CD14-positive monocyte (primary cell): ENCODE measurements around the gene TCTN3. TPM values are rescaled to one million over a fixed set of nuclear protein-coding genes. Genes with fewer than 3 reads are reported as not detected.
"Not testable (repeated sequence)": the region's sequence is repeated elsewhere in the genome, so short reads cannot be mapped to it uniquely, and the experiment has no call there.

Source experiments
- DNase-seq, 3 donors: peaks; one replicate each; pipeline ENCODE4 v3.0.0-alpha.2; 2011 to 2022
- H2AFZ ChIP-seq: 2 replicates; pipeline ENCODE4 v1.6.0; 2012; ENCODE audit warnings: mild to moderate bottlenecking, low read depth, low read length, inconsistent platforms; ENCODE audit not compliant: insufficient read depth, poor library complexity, severe bottlenecking
- H3K27ac ChIP-seq, 2 donors: 1 replicate in 1 of 2; 2 replicates in 1 of 2; pipeline ENCODE4 v1.5.1; 2012 to 2013; ENCODE audit warnings: low read length in 2 of 2, control low read depth in 1 of 2, inconsistent platforms in 1 of 2, low read depth in 1 of 2, mild to moderate bottlenecking in 1 of 2
- H3K27me3 ChIP-seq, 2 donors: one replicate each; pipeline versions ENCODE4 v1.6.0 to v1.6.1; 2011 to 2013; ENCODE audit warnings: low read length in 2 of 2; ENCODE audit not compliant: control insufficient read depth in 2 of 2, insufficient read depth in 2 of 2
- H3K36me3 ChIP-seq, 2 donors: replicated peaks in 1 of 2; 1 replicate in 1 of 2; 2 replicates in 1 of 2; pipeline versions ENCODE4 v1.5.1 to v1.6.1; 2012 to 2013; ENCODE audit warnings: low read length in 2 of 2, control low read depth in 1 of 2, inconsistent platforms in 1 of 2, mild to moderate bottlenecking in 1 of 2; ENCODE audit not compliant: insufficient read depth in 2 of 2, control insufficient read depth in 1 of 2
- H3K4me1 ChIP-seq, 2 donors: 1 replicate in 1 of 2; 2 replicates in 1 of 2; pipeline versions ENCODE4 v1.5.1 to v1.6.1; 2012 to 2013; ENCODE audit warnings: low read length in 2 of 2, control low read depth in 1 of 2, inconsistent platforms in 1 of 2, mild to moderate bottlenecking in 1 of 2, moderate library complexity in 1 of 2; ENCODE audit not compliant: insufficient read depth in 2 of 2, control insufficient read depth in 1 of 2
- H3K4me2 ChIP-seq: replicated peaks from 2 replicates; pipeline ENCODE3; 2012; ENCODE audit warnings: low read length, moderate library complexity, mild to moderate bottlenecking; ENCODE audit not compliant: poor library complexity, severe bottlenecking; ENCODE audit errors: extremely low read depth
- H3K4me3 ChIP-seq, 3 experiments: fragments of 200-600 bp in 1 of 3; sonication (generic) in 1 of 3; replicated peaks in 1 of 3; 1 replicate in 2 of 3; 2 replicates in 1 of 3; pipeline ENCODE4 v1.5.1; 2011 to 2013; ENCODE audit warnings: low read length in 3 of 3, mild to moderate bottlenecking in 3 of 3, control low read depth in 2 of 3, low read depth in 2 of 3, inconsistent platforms in 1 of 3, moderate library complexity in 1 of 3
- H3K79me2 ChIP-seq: 2 replicates; pipeline ENCODE4 v1.6.0; 2012; ENCODE audit warnings: mild to moderate bottlenecking, control low read depth, inconsistent platforms, low read length, moderate library complexity; ENCODE audit not compliant: insufficient read depth
- H3K9ac ChIP-seq: 2 replicates; pipeline ENCODE4 v1.6.0; 2017; ENCODE audit warnings: low read length, mild to moderate bottlenecking; ENCODE audit not compliant: insufficient read depth, poor library complexity, severe bottlenecking
- H3K9me3 ChIP-seq, 2 donors: replicated peaks in 1 of 2; 1 replicate in 1 of 2; 2 replicates in 1 of 2; pipeline versions ENCODE4 v1.5.1 to v1.6.1; 2012 to 2013; ENCODE audit warnings: low read length in 2 of 2, control low read depth in 1 of 2; ENCODE audit not compliant: control insufficient read depth in 1 of 2, insufficient read depth in 1 of 2
- H4K20me1 ChIP-seq: 2 replicates; pipeline ENCODE4 v1.6.0; 2012; ENCODE audit warnings: mild to moderate bottlenecking, low read length, control low read depth, moderate library complexity; ENCODE audit not compliant: insufficient read depth
- H3K27ac Mint-ChIP-seq, 7 donors: one replicate each; pipeline ENCODE4 v1.8.0; 2020; ENCODE audit warnings: mild to moderate bottlenecking in 7 of 7, mixed read lengths in 7 of 7, moderate library complexity in 6 of 7, inconsistent platforms in 2 of 7
- H3K27me3 Mint-ChIP-seq, 3 donors: one replicate each; pipeline ENCODE4 v1.8.0; 2021 to 2022; ENCODE audit warnings: low read depth in 3 of 3, mild to moderate bottlenecking in 3 of 3, mixed read lengths in 3 of 3, moderate library complexity in 3 of 3, inconsistent platforms in 1 of 3
- H3K36me3 Mint-ChIP-seq, 2 donors: one replicate each; pipeline ENCODE4 v1.8.0; 2020; ENCODE audit warnings: mixed read lengths in 2 of 2, inconsistent platforms in 1 of 2, mild to moderate bottlenecking in 1 of 2
- H3K4me1 Mint-ChIP-seq: one replicate; pipeline ENCODE4 v1.8.0; 2020; ENCODE audit warnings: mild to moderate bottlenecking, mixed read lengths
- H3K4me3 Mint-ChIP-seq, 2 donors: one replicate each; pipeline ENCODE4 v1.8.0; 2020; ENCODE audit warnings: mild to moderate bottlenecking in 2 of 2, mixed read lengths in 2 of 2, moderate library complexity in 1 of 2
- H3K9me3 Mint-ChIP-seq, 7 donors: one replicate each; pipeline ENCODE4 v1.8.0; 2020 to 2022; ENCODE audit warnings: mixed read lengths in 7 of 7, mild to moderate bottlenecking in 6 of 7, moderate library complexity in 6 of 7, inconsistent platforms in 2 of 7
- CTCF ChIP-seq: fragments of 200-600 bp; IDR thresholded peaks from one replicate; pipeline ENCODE4 v1.8.0; 2022; ENCODE audit warnings: antibody characterized with exemption, mild to moderate bottlenecking
- WGBS: methylation state at CpG from one replicate; pipeline ENCODE4 v1.1.5; 2013; ENCODE audit warnings: missing lambda C conversion rate; ENCODE audit not compliant: insufficient coverage; 5-methylcytosine and 5-hydroxymethylcytosine counted together
- intact Hi-C, 2 donors: fragments of 100-400 bp; cut with micrococcal nuclease; formaldehyde crosslinking; loops; one replicate each; pipeline versions ENCODE4 v1.15.0 to v1.15.1; 2023
- polyA plus RNA-seq, 3 donors: library from polyadenylated mRNA; depleted of rRNA in 1 of 3; unstranded in 2 of 3; stranded (reverse) in 1 of 3; fragments of 300-500 nt in 2 of 3; fragments of >200 nt in 1 of 3; fragmentation: Illumina TruSeq in 2 of 3; gene quantifications; 1 replicate in 2 of 3; 2 replicates in 1 of 3; pipeline ENCODE4 v1.2.3, GENCODE V29; 2012 to 2021

TCTN3 gene
- polyA plus RNA-seq, 3 donors = 8.5 to 23.1 (median 14.4) TPM

- Histone ChIP-seq H2AFZ (no peak overlapping the region), H3K4me1 (no peaks in the 10 kb centered on the region), H3K36me3 (peaks cover 6 to 47% of the 10 kb centered on the region in 2 donors), H3K4me2 (no peak overlapping the region), H3K27ac (no peak overlapping the region), H3K27me3 (no peaks in the 10 kb centered on the region), H3K79me2 (no peaks in the 10 kb centered on the region), H3K9ac (no peak overlapping the region), H4K20me1 (no peaks in the 10 kb centered on the region), H3K9me3 (no peaks in the 10 kb centered on the region), H3K4me3 (no peak overlapping the region)
- DNase-seq = no peak
- no peak for TF ChIP-seq CTCF
- peaks cover 25 to 55% of the 10 kb centered on the region in 2 donors for H3K36me3 Mint-ChIP-seq
- WGBS = 94% methylated on average over 3 of the region's 4 CpGs
- no peak overlapping the region for H3K4me3 Mint-ChIP-seq
- peak overlapping the region in 1 of 7 donors; percentile 11 for H3K27ac Mint-ChIP-seq
- peaks cover 0 to 2% (median 0%) of the 10 kb centered on the region in 3 donors for H3K27me3 Mint-ChIP-seq
- intact Hi-C loops = no loop called here
- no peaks in the 10 kb centered on the region for H3K9me3 Mint-ChIP-seq
- H3K4me1 Mint-ChIP-seq = peaks cover 6% of the 10 kb centered on the region
Measured at GRCh38 chr10:95626500-95626899, 67.2 kb downstream of the TCTN3 start.

GRCh38 chr10:95620415-95620814 lies 73.3 kb downstream of the TCTN3 start:
- H2AFZ ChIP-seq, DNase-seq, H3K27me3 ChIP-seq, H3K4me1 ChIP-seq, H3K4me3 ChIP-seq, H3K27ac ChIP-seq, H3K4me1 Mint-ChIP-seq, H3K9ac ChIP-seq, H3K9me3 ChIP-seq, H3K27ac Mint-ChIP-seq, H3K4me3 Mint-ChIP-seq, H3K4me2 ChIP-seq, H4K20me1 ChIP-seq, intact Hi-C loops, H3K9me3 Mint-ChIP-seq, H3K27me3 Mint-ChIP-seq, H3K79me2 ChIP-seq: not testable (repeated sequence)
- H3K36me3 ChIP-seq = peaks cover 12 to 55% of the 10 kb centered on the region in 2 donors
- WGBS = no CpG with 5 or more reads among the region's 5 CpGs
- peaks cover 32 to 72% of the 10 kb centered on the region in 2 donors for H3K36me3 Mint-ChIP-seq
